ENCODE measurements around the gene EIF2AK2. TPM values are rescaled to one million over a fixed set of nuclear protein-coding genes. Genes with fewer than 3 reads are reported as not detected.

Gene EIF2AK2
- total and polyA plus RNA-seq, 10 of the 15 experiments (the other 5 are each of a cell fraction or from before 2014, with no cell fraction given) = 16.2 to 81.4 (median 63.3) TPM

GRCh38 chr2:37070931-37071330 lies 85.8 kb downstream of the EIF2AK2 start:
- POLR2A ChIA-PET = no interaction called here
- in situ Hi-C loops (cut with MboI) (no loop called here), intact Hi-C loops (cut with micrococcal nuclease; ENCODE audit: unreplicated experiment) (no loop called here)
- H3K27ac ChIP-seq (ENCODE audit: control insufficient read depth, insufficient read depth) = no peak overlapping the region
- H3K4me2 ChIP-seq (ENCODE audit: control insufficient read depth, insufficient read depth) = no peak overlapping the region
- CTCF ChIA-PET = interaction anchor here (1.0 kb wide), 1 partner anchor 116 kb away, joined by 3 read pairs; no protein-coding TSS in a partner anchor
- no peaks in the 10 kb centered on the region for H3K9me3 ChIP-seq (replicated peaks; ENCODE audit: control insufficient read depth, insufficient read depth, low read length)
- H2AFZ ChIP-seq (ENCODE audit: control insufficient read depth, low read depth, low read length) = no peak overlapping the region
- TF ChIP-seq, protein P1, sequence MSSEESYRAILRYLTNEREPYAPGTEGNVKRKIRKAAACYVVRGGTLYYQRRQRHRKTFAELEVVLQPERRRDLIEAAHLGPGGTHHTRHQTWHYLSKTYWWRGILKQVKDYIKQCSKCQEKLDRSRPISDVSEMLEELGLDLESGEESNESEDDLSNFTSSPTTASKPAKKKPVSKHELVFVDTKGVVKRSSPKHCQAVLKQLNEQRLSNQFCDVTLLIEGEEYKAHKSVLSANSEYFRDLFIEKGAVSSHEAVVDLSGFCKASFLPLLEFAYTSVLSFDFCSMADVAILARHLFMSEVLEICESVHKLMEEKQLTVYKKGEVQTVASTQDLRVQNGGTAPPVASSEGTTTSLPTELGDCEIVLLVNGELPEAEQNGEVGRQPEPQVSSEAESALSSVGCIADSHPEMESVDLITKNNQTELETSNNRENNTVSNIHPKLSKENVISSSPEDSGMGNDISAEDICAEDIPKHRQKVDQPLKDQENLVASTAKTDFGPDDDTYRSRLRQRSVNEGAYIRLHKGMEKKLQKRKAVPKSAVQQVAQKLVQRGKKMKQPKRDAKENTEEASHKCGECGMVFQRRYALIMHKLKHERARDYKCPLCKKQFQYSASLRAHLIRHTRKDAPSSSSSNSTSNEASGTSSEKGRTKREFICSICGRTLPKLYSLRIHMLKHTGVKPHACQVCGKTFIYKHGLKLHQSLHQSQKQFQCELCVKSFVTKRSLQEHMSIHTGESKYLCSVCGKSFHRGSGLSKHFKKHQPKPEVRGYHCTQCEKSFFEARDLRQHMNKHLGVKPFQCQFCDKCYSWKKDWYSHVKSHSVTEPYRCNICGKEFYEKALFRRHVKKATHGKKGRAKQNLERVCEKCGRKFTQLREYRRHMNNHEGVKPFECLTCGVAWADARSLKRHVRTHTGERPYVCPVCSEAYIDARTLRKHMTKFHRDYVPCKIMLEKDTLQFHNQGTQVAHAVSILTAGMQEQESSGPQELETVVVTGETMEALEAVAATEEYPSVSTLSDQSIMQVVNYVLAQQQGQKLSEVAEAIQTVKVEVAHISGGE (CRISPR knock-in tag; IDR thresholded peaks at IDR 0.05) = no peak
- 0 out of 2 replicates have a peak, but pooled peaks have one; percentile 25 for TF ChIP-seq ATF7 (IDR thresholded peaks at IDR 0.05; ENCODE audit: low read depth)
- ATAC-seq = no peak
- no peaks in the 10 kb centered on the region for H3K27me3 ChIP-seq (replicated peaks in 1 of 2; ENCODE audit: control insufficient read depth in 2 of 2, insufficient read depth in 2 of 2, low read length in 1 of 2)
- no peak for FAIRE-seq
- SMC1A ChIA-PET (ENCODE audit: uncharacterized antibody, unreplicated experiment) = interaction anchor here (0.7 to 1.5 kb wide), 3 partner anchors 10 to 18 kb away, joined by 3 read pairs; partner anchors contain the start of genes GPATCH11 and HEATR5B
- H3K36me3 ChIP-seq (ENCODE audit: control insufficient read depth in 2 of 2, insufficient read depth in 2 of 2, low read length in 1 of 2) = peaks cover 0 to 27% of the 10 kb centered on the region in 2 experiments; a peak in 3 of 4 replicates
- no peaks in the 10 kb centered on the region; the same call in 1 of the 2 replicates for H3K79me2 ChIP-seq (ENCODE audit: control insufficient read depth, insufficient read depth, low read length)
- H4K20me1 ChIP-seq (ENCODE audit: control insufficient read depth, insufficient read depth) = no peaks in the 10 kb centered on the region
- no peak for DNase-seq (ENCODE audit: low read depth, low spot score)
- BruUV-seq (replicated peaks) = no TSS peak
- RAD21 ChIA-PET (ENCODE audit: unreplicated experiment) = no interaction called here
- no peak overlapping the region for H3K4me3 ChIP-seq
- H3K4me1 ChIP-seq (ENCODE audit: control insufficient read depth, insufficient read depth, low read length) = no peaks in the 10 kb centered on the region
- H3K9ac ChIP-seq (ENCODE audit: control insufficient read depth, insufficient read depth, low read length) = no peak overlapping the region
- WGBS (ENCODE audit: insufficient coverage, insufficient replicate concordance, low lambda C conversion rate, missing lambda C conversion rate) = 98% methylated on average over 2 of the region's 2 CpGs

DNA sequence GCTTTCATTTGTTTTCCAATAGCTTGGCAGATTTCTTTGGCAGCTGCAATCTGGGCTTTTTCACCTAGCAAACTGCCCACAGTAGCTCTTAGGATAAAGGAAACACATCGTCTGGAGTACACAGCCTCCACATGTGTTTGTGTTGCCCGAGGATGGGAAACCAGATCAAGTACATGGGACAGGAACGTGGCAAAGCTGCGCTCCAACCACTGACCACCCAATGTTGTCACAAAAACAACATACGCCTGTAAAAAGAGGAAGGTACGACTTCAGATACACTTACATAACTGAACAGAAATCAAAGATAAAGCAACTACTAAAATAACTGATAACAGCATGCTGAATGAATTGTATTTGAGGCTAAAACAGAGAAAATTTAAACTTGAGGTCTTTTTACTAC lies 88.1 kb downstream of the EIF2AK2 start:
- ATAC-seq (no peak), DNase-seq (ENCODE audit: low read depth, low spot score) (no peak), FAIRE-seq (no peak)
- Histone ChIP-seq H3K4me2 (ENCODE audit: control insufficient read depth, insufficient read depth) (no peak overlapping the region), H3K9ac (ENCODE audit: control insufficient read depth, insufficient read depth, low read length) (no peak overlapping the region), H3K36me3 (ENCODE audit: control insufficient read depth in 2 of 2, insufficient read depth in 2 of 2, low read length in 1 of 2) (peaks cover 2 to 34% of the 10 kb centered on the region in 2 experiments; a peak in 3 of 4 replicates), H4K20me1 (ENCODE audit: control insufficient read depth, insufficient read depth) (no peaks in the 10 kb centered on the region), H2AFZ (ENCODE audit: control insufficient read depth, low read depth, low read length) (no peak overlapping the region), H3K4me3 (no peak overlapping the region), H3K27me3 (replicated peaks in 1 of 2; ENCODE audit: control insufficient read depth in 2 of 2, insufficient read depth in 2 of 2, low read length in 1 of 2) (no peaks in the 10 kb centered on the region), H3K4me1 (ENCODE audit: control insufficient read depth, insufficient read depth, low read length) (no peaks in the 10 kb centered on the region), H3K79me2 (ENCODE audit: control insufficient read depth, insufficient read depth, low read length) (no peaks in the 10 kb centered on the region; the same call in 1 of the 2 replicates), H3K27ac (ENCODE audit: control insufficient read depth, insufficient read depth) (no peak overlapping the region), H3K9me3 (replicated peaks; ENCODE audit: control insufficient read depth, insufficient read depth, low read length) (no peaks in the 10 kb centered on the region)
- POLR2A ChIA-PET = no interaction called here
- intact Hi-C loops (cut with micrococcal nuclease; ENCODE audit: unreplicated experiment) = no loop called here
- WGBS (ENCODE audit: insufficient coverage, insufficient replicate concordance, low lambda C conversion rate, missing lambda C conversion rate) = 98% methylated on average over 6 of the region's 6 CpGs
- SMC1A ChIA-PET (ENCODE audit: uncharacterized antibody, unreplicated experiment) = interaction anchor here (1.4 to 2.1 kb wide), 3 partner anchors 8 to 31 kb away, joined by 3 to 6 read pairs (median 3); no protein-coding TSS in a partner anchor
- in situ Hi-C loops (cut with MboI) = no loop called here
- CTCF ChIA-PET = interaction anchor here (1.4 to 1.9 kb wide), 2 partner anchors 10 kb away, joined by 7 to 8 read pairs; no protein-coding TSS in a partner anchor
- BruUV-seq (replicated peaks) = no TSS peak
- RAD21 ChIA-PET (ENCODE audit: unreplicated experiment) = no interaction called here
- TF ChIP-seq JUNB (IDR thresholded peaks at IDR 0.05) (no peak), FOXM1 (IDR thresholded peaks at IDR 0.05; ENCODE audit: low read depth, low read length) (no peak), NBN (IDR thresholded peaks at IDR 0.05) (no peak), ZNF622 (IDR thresholded peaks at IDR 0.05) (no peak), ATF2 (IDR thresholded peaks at IDR 0.05; ENCODE audit: low read length) (no peak), SREBF1 (IDR thresholded peaks at IDR 0.05; ENCODE audit: low read length) (no peak)
- TF ChIP-seq, protein P2, sequence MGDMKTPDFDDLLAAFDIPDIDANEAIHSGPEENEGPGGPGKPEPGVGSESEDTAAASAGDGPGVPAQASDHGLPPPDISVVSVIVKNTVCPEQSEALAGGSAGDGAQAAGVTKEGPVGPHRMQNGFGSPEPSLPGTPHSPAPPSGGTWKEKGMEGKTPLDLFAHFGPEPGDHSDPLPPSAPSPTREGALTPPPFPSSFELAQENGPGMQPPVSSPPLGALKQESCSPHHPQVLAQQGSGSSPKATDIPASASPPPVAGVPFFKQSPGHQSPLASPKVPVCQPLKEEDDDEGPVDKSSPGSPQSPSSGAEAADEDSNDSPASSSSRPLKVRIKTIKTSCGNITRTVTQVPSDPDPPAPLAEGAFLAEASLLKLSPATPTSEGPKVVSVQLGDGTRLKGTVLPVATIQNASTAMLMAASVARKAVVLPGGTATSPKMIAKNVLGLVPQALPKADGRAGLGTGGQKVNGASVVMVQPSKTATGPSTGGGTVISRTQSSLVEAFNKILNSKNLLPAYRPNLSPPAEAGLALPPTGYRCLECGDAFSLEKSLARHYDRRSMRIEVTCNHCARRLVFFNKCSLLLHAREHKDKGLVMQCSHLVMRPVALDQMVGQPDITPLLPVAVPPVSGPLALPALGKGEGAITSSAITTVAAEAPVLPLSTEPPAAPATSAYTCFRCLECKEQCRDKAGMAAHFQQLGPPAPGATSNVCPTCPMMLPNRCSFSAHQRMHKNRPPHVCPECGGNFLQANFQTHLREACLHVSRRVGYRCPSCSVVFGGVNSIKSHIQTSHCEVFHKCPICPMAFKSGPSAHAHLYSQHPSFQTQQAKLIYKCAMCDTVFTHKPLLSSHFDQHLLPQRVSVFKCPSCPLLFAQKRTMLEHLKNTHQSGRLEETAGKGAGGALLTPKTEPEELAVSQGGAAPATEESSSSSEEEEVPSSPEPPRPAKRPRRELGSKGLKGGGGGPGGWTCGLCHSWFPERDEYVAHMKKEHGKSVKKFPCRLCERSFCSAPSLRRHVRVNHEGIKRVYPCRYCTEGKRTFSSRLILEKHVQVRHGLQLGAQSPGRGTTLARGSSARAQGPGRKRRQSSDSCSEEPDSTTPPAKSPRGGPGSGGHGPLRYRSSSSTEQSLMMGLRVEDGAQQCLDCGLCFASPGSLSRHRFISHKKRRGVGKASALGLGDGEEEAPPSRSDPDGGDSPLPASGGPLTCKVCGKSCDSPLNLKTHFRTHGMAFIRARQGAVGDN (IDR thresholded peaks at IDR 0.05) = no peak

Measured in GM12878 (cell line).